GM18526 (cell line): ENCODE measurements around the gene PNMA6A.

ENCODE experiments used
- POLR2A ChIP-seq: IDR thresholded peaks from 3 replicates; pipeline ENCODE4 v1.6.1; 2011; ENCODE audit not compliant: insufficient read length; ENCODE audit errors: extremely low read depth

The PNMA6A gene

GRCh38 chrX:153074262-153074899, 2.1 kb downstream of the PNMA6A start:
- no peak for TF ChIP-seq POLR2A

DNA sequence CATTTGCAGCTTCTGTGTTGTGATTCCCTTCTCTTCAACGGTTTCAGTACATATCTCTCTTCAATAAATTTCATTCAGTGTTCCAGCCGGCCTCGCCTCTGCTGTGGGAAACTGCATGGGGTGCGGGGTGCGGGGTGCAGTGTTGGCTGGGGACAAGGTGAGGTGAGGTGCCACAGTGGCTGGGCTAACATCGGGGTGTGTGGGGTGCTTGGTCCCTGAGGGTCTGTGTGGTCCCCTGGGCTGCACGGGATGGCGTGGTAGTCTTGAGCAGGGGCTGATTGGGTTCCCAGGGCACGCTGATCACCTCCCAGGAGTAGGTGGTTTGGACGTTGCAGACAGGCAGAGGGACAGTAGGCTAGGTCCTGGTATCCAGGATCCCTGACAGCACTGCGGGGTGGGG, 2.7 kb downstream of the PNMA6A start:
- TF ChIP-seq POLR2A = no peak

DNA sequence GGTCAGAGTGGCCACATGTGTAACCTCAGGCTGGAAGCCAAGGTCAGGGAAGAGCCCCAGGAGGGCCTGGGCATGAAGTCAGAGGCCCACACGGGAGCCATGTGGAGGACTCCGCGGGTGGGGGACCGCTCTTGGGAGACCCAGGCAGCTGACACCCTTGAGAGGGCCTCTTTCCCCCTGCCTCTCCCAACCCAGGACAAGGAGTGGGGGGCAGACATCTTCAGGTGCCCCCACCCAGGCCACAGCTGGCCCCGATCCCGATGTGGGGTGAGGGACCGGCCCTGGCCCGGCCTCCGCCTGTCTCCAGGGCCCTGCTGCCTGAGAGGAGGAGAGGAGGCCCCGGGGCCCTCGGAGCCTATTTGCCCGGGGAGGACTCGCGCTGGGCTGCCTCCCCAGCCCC, 3.1 kb downstream of the PNMA6A start:
- TF ChIP-seq POLR2A = no peak

DNA sequence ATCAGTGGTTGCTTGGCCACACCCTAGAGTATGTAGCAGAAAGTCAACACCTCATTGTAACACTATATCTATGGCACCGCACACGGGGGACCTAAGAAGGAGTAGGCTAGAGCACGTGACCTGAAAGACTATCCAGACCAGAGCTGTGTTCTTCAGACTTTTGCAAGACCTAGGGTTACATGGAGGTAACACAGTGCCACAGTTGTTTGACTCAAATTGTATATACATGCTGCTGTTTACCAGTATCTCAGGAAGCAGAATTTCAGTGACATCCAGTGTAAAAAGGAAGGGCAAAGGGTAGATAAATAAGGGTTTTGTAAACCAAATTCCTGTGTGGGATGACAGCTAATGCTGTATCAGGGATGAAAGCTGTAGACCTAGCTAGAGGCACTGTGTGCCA, 30.2 kb downstream of the PNMA6A start:
- no peak for TF ChIP-seq POLR2A
